Nephron progenitor cell (in vitro differentiated cells): ENCODE measurements around the gene ALDOA.

Experiments
- DNase-seq: peaks from one replicate; pipeline ENCODE4 v3.0.0; 2021
- H3K27ac Mint-ChIP-seq: 2 replicates; pipeline ENCODE4 v1.8.0; 2021; ENCODE audit warnings: mild to moderate bottlenecking, moderate library complexity, mixed read lengths
- H3K27me3 Mint-ChIP-seq: 2 replicates; pipeline ENCODE4 v1.8.0; 2021; ENCODE audit warnings: mild to moderate bottlenecking, low read depth, mixed read lengths; ENCODE audit not compliant: poor library complexity
- H3K36me3 Mint-ChIP-seq: 2 replicates; pipeline ENCODE4 v1.8.0; 2021; ENCODE audit warnings: low read depth, mixed read lengths
- H3K4me1 Mint-ChIP-seq: 2 replicates; pipeline ENCODE4 v1.8.0; 2021; ENCODE audit warnings: mixed read lengths
- H3K4me3 Mint-ChIP-seq: 2 replicates; pipeline ENCODE4 v1.8.0; 2021; ENCODE audit warnings: mild to moderate bottlenecking, moderate library complexity, mixed read lengths
- H3K9me3 Mint-ChIP-seq: 2 replicates; pipeline ENCODE4 v1.8.0; 2021; ENCODE audit warnings: mild to moderate bottlenecking, moderate library complexity, mixed read lengths
- CTCF ChIP-seq: fragments of 200-600 bp; sonication (generic); IDR thresholded peaks from 2 replicates; pipeline ENCODE4 v1.5.0; 2021; ENCODE audit warnings: antibody characterized with exemption

ALDOA gene

DNA sequence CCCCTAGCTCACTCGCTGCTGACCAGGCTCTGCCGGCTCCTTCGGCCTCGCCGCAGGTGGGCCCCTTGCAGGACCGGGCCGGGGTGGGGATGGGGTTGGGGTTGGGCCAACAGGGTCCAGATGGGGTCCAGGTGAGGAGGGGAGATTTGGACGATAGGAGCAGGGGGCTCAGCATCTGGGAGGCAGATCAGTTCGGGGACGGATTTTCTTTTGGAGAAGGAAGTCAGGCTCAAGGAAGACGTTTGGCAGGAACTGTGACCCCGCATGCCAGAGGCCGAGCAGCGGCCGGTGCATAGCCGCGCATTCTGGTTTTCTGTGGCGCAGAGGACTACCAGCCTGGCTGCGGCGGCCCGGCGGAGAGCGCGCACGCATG is 845 bp upstream of the ALDOA start:
- Mint-ChIP-seq H3K4me3 (peak overlapping the region; percentile 96), H3K36me3 (peaks cover 31% of the 10 kb centered on the region), H3K4me1 (peaks cover 64% of the 10 kb centered on the region), H3K9me3 (no peaks in the 10 kb centered on the region), H3K27ac (peak overlapping the region; percentile 99), H3K27me3 (no peaks in the 10 kb centered on the region)
- no peak for TF ChIP-seq CTCF
- no peak for DNase-seq

- no peaks in the 10 kb centered on the region for H3K9me3 Mint-ChIP-seq
- DNase-seq = no peak
- TF ChIP-seq CTCF = no peak
- H3K36me3 Mint-ChIP-seq = peaks cover 42% of the 10 kb centered on the region
- H3K4me3 Mint-ChIP-seq = peak overlapping the region; percentile 96
- peaks cover 61% of the 10 kb centered on the region for H3K4me1 Mint-ChIP-seq
- H3K27me3 Mint-ChIP-seq = no peaks in the 10 kb centered on the region
- peak overlapping the region; percentile 85 for H3K27ac Mint-ChIP-seq
These were observed 592 bp downstream of the ALDOA start for GRCh38 chr16:30065943-30066760.

DNA sequence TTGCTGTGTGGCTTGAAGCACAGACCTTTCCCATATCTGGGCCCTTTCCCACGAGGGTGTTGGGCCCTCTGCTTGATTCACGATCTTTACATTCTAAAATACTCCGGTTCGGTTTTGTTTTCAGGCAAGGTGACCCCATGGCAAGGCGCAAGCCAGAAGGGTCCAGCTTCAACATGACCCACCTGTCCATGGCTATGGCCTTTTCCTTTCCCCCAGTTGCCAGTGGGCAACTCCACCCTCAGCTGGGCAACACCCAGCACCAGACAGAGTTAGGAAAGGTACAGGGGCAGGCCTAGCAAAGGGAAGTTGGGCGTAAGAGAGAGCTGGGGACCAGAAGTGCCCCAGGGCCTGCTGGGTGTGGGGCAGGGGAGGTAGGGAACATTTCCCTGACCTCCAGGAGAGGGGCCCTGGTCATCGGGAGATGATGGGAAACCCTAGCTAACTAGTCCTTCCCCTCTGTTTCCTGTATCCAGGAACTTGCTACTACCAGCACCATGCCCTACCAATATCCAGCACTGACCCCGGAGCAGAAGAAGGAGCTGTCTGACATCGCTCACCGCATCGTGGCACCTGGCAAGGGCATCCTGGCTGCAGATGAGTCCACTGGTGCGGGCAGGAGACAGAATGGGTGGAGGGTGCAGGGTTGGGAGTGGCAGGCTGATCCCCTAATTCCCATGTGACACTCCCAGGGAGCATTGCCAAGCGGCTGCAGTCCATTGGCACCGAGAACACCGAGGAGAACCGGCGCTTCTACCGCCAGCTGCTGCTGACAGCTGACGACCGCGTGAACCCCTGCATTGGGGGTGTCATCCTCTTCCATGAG is 1.4 kb downstream of the ALDOA start:
- H3K27ac Mint-ChIP-seq = peak overlapping the region; percentile 96
- no peaks in the 10 kb centered on the region for H3K27me3 Mint-ChIP-seq
- no peaks in the 10 kb centered on the region for H3K9me3 Mint-ChIP-seq
- no peak for DNase-seq
- no peak for TF ChIP-seq CTCF
- H3K4me3 Mint-ChIP-seq = peak overlapping the region; percentile 96
- H3K4me1 Mint-ChIP-seq = peaks cover 57% of the 10 kb centered on the region
- peaks cover 50% of the 10 kb centered on the region for H3K36me3 Mint-ChIP-seq

DNA sequence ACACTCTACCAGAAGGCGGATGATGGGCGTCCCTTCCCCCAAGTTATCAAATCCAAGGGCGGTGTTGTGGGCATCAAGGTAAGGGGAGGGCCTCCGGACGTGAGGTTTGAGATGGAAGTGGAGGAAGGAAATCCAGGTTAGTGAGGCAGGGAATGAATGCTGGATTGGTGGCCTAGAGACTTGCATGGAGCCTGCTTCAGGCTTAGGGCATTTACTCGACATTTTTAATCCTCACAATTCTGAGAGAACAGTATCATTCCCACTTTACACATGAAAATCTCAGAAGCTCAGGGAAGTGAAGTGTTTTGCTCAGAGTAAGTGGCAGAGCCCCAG is 2.0 kb downstream of the ALDOA start:
- peaks cover 57% of the 10 kb centered on the region for H3K4me1 Mint-ChIP-seq
- H3K9me3 Mint-ChIP-seq = no peaks in the 10 kb centered on the region
- TF ChIP-seq CTCF = no peak

DNA sequence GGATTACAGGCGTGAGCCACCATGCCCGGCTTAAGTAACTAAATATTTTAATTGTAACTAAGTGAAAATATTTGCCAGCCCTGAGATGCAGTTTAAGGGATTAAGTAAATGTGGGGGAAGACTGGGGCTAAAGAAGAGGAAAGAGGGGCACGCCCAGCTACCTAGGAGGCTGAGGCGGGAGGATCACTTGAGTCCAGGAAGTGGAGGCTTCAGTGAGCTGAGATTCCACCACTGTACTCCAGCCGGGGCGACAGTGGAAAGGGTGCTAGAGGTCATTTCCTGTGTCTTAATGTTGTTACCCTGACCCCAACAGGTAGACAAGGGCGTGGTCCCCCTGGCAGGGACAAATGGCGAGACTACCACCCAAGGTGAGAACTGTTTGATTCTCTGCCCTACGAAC is 2.8 kb downstream of the ALDOA start:
- Mint-ChIP-seq H3K27me3 (no peaks in the 10 kb centered on the region), H3K9me3 (no peaks in the 10 kb centered on the region), H3K36me3 (peaks cover 61% of the 10 kb centered on the region), H3K4me3 (peak overlapping the region; percentile 73), H3K27ac (peak overlapping the region; percentile 78), H3K4me1 (peaks cover 50% of the 10 kb centered on the region)
- no peak for DNase-seq
- no peak for TF ChIP-seq CTCF

More for the DNA sequence above, 2.0 kb downstream of the ALDOA start:
- H3K27me3 Mint-ChIP-seq = no peaks in the 10 kb centered on the region
- H3K27ac Mint-ChIP-seq = peak overlapping the region; percentile 94
- peak overlapping the region; percentile 96 for H3K4me3 Mint-ChIP-seq
- peaks cover 56% of the 10 kb centered on the region for H3K36me3 Mint-ChIP-seq
- no peak for DNase-seq
